Left renal cortex interstitium (tissue), 4 donors: ENCODE results near the gene BTG1. TPM values are rescaled to one million over a fixed set of nuclear protein-coding genes. Genes with fewer than 3 reads are reported as not detected.
"Not testable (repeated sequence)": the region's sequence is repeated elsewhere in the genome, so short reads cannot be mapped to it uniquely, and the experiment has no call there.

ENCODE experiments used
- DNase-seq, 4 donors: peaks; one replicate each; pipeline ENCODE4 v3.0.0-alpha.2; 2013; ENCODE audit warnings: low read depth in 4 of 4, low spot score in 2 of 4, missing footprints in 1 of 4
- polyA plus RNA-seq, 4 donors: library from polyadenylated mRNA; unstranded; fragments of 120-200 nt; gene quantifications; one replicate each; pipeline ENCODE4 v1.2.1, GENCODE V29; 2013; ENCODE audit not compliant: insufficient read length in 4 of 4

Gene BTG1
- polyA plus RNA-seq, 4 donors = 104 to 147 (median 109) TPM

DNA sequence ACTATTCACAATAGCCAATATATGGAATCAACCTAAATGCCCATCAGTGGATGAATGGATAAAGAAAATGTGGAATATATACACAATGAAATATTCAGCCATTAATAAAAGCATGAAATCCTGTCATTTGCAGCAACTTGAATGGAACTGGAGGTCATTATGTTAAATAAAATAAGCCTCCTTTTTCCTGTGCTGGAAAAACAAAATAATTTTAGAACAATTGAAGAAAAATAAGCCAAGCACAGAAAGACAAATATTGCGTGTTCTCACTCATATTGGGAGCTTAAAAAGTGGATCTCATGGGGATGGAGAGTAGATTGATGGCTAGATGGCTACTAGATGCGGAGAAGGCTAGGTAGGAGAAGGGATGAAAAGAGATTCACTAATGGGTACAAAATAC is 6.3 kb upstream of the BTG1 start:
- DNase-seq = no peak

DNA sequence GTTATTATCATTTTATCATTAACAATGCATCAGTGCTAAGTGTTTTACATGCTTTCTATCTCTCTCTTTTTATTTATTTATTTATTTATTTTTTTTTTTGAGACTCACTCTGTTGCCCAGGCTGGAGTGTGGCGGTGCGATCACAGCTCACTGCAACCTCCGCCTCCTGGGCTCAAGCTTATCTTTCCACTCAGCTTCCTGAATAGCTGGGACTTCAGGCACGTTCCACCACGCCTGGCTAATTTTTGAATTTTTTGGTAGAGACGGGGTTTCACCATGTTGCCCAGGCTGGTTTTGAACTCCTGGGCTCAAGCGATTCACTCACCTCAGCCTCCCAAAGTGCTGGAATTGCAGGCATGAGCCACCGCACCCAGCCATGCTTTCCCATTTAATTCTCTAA is 3.9 kb upstream of the BTG1 start:
- no peak for DNase-seq

- DNase-seq = no peak
Observed at GRCh38 chr12:92147491-92147890, 1.8 kb upstream of the BTG1 start.

- no peak for DNase-seq
Observed at GRCh38 chr12:92146497-92147224, 1.0 kb upstream of the BTG1 start.

DNA sequence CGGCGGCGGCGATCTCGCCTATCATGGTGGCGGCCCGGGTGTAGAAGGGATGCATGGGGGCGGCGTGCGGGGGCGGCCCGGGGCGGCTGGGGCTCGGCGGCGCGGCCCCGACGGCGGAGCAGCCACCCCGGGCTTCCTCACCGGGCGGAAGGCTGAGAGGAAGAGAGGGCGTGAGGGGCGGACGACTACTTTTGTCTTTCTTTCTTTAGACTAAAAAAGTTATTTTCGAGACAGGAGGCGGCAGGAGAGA is 240 bp downstream of the BTG1 start:
- no peak for DNase-seq

DNA sequence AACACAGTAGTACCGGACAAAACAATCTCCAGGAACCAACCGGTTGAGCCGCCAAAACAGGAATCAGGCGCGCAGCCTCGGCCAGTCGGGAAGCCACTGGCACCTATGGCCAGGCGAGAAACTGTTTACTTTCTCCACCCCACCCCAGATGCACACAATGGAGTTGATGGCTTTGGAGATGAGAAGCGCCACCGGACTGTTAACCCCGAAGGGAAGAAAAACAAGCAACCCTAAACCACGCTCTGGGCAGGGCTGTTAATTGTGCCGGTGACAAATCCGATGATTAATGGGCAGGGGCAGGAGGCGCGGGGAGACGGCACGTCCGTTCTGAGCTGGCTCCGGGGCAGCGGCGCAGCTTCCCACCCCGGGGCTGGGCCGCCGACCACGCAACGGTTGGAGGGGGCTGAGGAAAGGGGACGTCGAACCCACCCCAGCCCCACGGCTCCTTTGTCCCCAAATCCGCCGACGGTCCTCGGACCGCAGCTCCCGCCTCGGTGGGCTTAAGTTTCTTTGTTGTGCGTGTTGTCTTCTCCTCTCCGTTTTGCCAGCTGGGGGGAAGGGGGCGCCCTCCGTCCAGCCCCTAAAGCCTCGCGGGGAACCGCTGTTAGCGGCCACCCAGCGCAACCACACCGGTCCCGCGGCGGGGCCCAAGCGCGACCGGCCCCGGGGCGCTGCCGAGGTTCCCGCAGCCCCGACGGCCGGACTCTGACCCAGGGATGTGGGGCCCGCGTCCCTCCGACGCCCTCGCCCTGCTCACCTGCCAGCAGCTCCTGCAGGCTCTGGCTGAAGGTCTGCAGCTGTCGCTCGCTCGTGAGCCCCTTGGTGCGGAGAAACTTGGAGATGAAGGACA is 790 bp downstream of the BTG1 start:
- no peak for DNase-seq

- DNase-seq = peak in 3 of 4 donors; percentile 68 to 80 (median 76)
Observed at GRCh38 chr12:92143686-92144630, 1.7 kb downstream of the BTG1 start.

DNA sequence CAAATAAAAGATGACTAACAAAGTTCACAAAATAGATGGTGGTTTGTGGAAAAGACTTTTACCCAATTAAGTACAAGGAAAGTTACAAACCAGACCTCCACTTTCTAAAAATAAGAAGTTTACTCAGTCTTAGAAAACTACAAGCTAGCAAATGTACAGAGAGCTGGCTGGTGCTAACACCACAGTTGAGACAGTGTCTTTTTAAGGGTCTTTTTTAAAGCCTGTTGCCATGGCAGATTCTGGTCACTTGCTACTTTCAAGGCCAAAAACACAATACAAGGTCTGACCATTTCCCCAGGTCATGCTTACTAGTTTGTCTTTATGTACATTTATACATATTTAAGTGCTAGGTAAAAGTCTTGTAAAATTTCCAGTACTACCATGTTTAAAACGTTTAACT is 2.4 kb downstream of the BTG1 start:
- no peak for DNase-seq

GRCh38 chr12:92142251-92142926 is 3.3 kb downstream of the BTG1 start:
- no peak for DNase-seq

DNA sequence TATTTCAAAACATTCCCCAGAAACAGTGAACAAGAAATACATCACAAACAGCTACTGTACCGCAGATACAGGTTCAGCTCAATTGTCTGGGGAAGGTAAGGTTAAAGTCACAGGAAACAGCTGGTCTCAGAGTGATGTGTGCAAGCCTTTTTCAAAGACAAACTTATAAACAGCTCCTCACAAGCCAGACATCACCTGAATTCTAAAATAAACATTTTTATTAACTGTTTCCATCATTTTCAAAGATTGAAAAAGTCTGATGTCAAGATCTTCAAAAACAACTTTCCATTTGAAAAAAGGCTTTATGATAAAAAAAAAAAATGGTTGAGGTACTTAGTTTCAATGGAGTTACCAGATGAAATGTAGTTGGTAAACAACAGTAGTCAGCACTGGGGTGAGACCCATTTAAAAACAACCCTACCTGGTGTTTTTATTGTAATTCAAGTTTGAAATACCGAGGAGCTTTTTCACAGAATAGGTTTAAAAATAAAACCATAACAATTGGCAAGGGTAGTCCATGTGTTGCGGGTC is 4.0 kb downstream of the BTG1 start:
- DNase-seq = no peak

- DNase-seq = no peak
Observed at GRCh38 chr12:92140896-92141536, 4.6 kb downstream of the BTG1 start.

- no peak for DNase-seq
Observed at GRCh38 chr12:92140156-92140555, 5.5 kb downstream of the BTG1 start.

DNA sequence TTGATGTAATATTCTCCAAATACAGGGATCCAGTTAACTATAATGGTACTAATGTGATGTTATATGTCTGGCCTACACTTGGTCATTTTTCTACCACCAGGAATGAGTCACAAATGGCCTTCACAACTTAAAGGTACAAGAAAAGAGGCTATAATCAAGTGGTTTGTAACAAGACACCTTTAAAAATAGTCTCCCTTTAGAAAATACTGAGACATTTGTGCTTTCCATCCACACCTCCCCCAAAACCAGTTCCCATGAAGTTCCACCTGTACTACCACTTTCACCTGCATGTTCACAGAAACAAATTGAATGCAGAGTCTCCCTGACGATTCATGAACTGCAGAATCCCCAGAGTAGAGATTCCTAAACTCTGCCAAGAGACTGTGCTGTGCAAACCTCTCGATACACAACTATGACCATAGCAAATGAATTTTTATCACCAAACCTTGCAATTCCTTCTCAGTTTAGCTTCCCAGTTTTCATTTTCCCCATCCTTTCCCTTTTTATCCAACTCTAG is 6.0 kb downstream of the BTG1 start:
- DNase-seq = no peak

GRCh38 chr12:92138626-92139025 is 7.0 kb downstream of the BTG1 start:
- DNase-seq = no peak

GRCh38 chr12:92138144-92138543 is 7.5 kb downstream of the BTG1 start:
- DNase-seq = no peak

DNA sequence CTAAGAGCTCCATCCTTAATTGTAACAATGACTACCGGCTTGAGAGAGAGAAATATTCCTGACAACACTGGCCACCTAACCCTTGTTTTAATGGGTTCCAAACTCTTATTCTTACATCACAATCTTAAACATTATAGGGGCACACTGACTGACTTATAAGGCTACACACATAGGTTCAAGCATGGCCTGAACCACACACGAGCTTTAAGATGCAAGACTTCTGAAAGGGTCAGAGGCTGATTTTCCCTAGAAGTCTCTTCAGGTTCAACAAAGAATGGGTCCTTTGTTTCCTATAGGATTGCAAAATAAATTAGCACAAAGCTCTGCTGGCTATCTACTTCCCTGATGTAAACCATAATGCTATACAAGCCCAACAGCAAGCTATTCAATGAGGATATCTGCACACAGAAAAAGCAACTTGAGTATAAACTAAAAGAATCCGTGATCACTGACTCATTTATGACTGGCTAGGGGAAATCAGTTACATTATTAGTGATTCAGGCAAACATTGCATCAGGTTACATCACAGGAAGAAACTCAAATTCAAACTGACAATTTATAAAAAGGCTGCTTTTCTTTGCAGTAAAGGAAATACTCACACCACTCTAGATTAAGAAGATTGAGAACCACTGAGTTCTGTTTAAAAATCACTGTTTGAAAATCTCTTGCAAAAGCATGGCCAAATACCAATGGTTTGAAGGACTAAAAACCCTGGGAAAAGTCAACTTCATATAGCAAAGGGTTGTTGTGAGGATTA is 8.5 kb downstream of the BTG1 start:
- DNase-seq = no peak

- no peak for DNase-seq
Observed at GRCh38 chr12:92136026-92136730, 9.5 kb downstream of the BTG1 start.

- DNase-seq = not testable (repeated sequence)
Observed at GRCh38 chr12:92135541-92135940, 10.1 kb downstream of the BTG1 start.
